Ishikawa (cell line): ENCODE results near the gene DDR2.

Experiments
- CREB1 ChIP-seq: IDR thresholded peaks from 2 replicates; pipeline ENCODE4 v1.6.1; 2012; ENCODE audit warnings: low read depth
- EP300 ChIP-seq: IDR thresholded peaks from 2 replicates; pipeline ENCODE4 v1.6.1; 2012; ENCODE audit warnings: borderline replicate concordance
- RAD21 ChIP-seq: IDR thresholded peaks from 2 replicates; pipeline ENCODE4 v1.6.1; 2012; ENCODE audit warnings: low read depth
- REST ChIP-seq: IDR thresholded peaks from 2 replicates; pipeline ENCODE4 v1.6.1; 2012; ENCODE audit warnings: low read depth, mild to moderate bottlenecking
- TAF1 ChIP-seq: IDR thresholded peaks from 2 replicates; pipeline ENCODE4 v1.6.1; 2012; ENCODE audit warnings: low read depth, mild to moderate bottlenecking
- ZBTB7A ChIP-seq: IDR thresholded peaks from 2 replicates; pipeline ENCODE4 v1.6.1; 2012; ENCODE audit warnings: low read depth

- no peak for TF ChIP-seq ZBTB7A
- TF ChIP-seq TAF1, result no peak
- no peak for TF ChIP-seq REST
- TF ChIP-seq EP300, result no peak
- no peak for TF ChIP-seq CREB1
- TF ChIP-seq RAD21, result no peak
Measured at GRCh38 chr1:162671664-162672410, 39.6 kb downstream of the DDR2 start.
